SU-DHL-6 (cell line): ENCODE measurements around the gene OR5K1.

Source experiments
- EZH2phosphoT487 ChIP-seq: fragments of 200-600 bp; sonication (generic), shearing (Covaris generic); conservative IDR thresholded peaks from 2 replicates; pipeline ENCODE4 v1.6.1; 2018; ENCODE audit warnings: mild to moderate bottlenecking, antibody characterized with exemption, low read length, moderate library complexity, mixed read lengths
- TF ChIP-seq, protein P1 (sequence below): fragments of 200-600 bp; sonication (generic); IDR thresholded peaks from one replicate; pipeline ENCODE4 v1.5.1; 2017; ENCODE audit warnings: antibody characterized with exemption, mild to moderate bottlenecking, low read length, moderate library complexity; ENCODE audit not compliant: insufficient read depth, poor library complexity, severe bottlenecking

DNA sequence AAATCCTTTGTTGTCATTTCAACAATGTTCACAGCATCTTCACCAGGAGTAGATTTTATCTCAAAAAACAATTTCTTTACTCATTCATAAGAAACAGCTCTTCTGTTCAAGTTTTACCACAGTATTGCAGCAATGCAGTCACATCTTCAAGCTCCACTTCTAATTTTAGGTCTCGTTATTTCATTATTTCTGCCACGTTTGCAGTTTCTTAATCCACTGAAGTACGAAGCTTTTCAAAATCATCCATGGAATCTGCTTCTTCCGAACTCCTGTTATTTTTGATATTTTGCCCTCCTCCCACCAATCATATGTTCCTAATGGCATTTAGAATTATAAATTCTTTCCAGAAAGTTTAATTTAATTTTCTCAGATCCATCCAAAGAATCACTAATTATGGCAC is 12.6 kb upstream of the OR5K1 start:
- TF ChIP-seq, protein P1, sequence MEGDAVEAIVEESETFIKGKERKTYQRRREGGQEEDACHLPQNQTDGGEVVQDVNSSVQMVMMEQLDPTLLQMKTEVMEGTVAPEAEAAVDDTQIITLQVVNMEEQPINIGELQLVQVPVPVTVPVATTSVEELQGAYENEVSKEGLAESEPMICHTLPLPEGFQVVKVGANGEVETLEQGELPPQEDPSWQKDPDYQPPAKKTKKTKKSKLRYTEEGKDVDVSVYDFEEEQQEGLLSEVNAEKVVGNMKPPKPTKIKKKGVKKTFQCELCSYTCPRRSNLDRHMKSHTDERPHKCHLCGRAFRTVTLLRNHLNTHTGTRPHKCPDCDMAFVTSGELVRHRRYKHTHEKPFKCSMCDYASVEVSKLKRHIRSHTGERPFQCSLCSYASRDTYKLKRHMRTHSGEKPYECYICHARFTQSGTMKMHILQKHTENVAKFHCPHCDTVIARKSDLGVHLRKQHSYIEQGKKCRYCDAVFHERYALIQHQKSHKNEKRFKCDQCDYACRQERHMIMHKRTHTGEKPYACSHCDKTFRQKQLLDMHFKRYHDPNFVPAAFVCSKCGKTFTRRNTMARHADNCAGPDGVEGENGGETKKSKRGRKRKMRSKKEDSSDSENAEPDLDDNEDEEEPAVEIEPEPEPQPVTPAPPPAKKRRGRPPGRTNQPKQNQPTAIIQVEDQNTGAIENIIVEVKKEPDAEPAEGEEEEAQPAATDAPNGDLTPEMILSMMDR, result no peak
- TF ChIP-seq EZH2phosphoT487, result no peak
